Stimulated activated naive CD8-positive, alpha-beta T cell treated with anti-CD3 and anti-CD28 coated beads, Interleukin-15, Interleukin-2, amounts not matched to agents 100 ng/mL and 50 ng/mL, for 24 hours (primary cell): ENCODE measurements around the gene KIF5B.
"Not testable (repeated sequence)": the region's sequence is repeated elsewhere in the genome, so short reads cannot be mapped to it uniquely, and the experiment has no call there.

Experiments
- H3K27ac Mint-ChIP-seq: one replicate; pipeline ENCODE4 v1.8.0; 2021; ENCODE audit warnings: mild to moderate bottlenecking, mixed read lengths
- H3K27me3 Mint-ChIP-seq: one replicate; pipeline ENCODE4 v1.8.0; 2021; ENCODE audit warnings: mixed read lengths
- H3K36me3 Mint-ChIP-seq: one replicate; pipeline ENCODE4 v1.8.0; 2021; ENCODE audit warnings: low read depth, mixed read lengths
- H3K4me1 Mint-ChIP-seq: one replicate; pipeline ENCODE4 v1.8.0; 2021; ENCODE audit warnings: low read depth, mixed read lengths
- H3K4me3 Mint-ChIP-seq: one replicate; pipeline ENCODE4 v1.8.0; 2021; ENCODE audit warnings: mild to moderate bottlenecking, mixed read lengths
- H3K9me3 Mint-ChIP-seq: one replicate; pipeline ENCODE4 v1.8.0; 2021; ENCODE audit warnings: mixed read lengths

KIF5B gene

GRCh38 chr10:32072025-32072800 lies 16.0 kb upstream of the KIF5B start:
- H3K4me3 Mint-ChIP-seq: no peak overlapping the region
- no peaks in the 10 kb centered on the region for H3K9me3 Mint-ChIP-seq
- no peaks in the 10 kb centered on the region for H3K4me1 Mint-ChIP-seq
- no peaks in the 10 kb centered on the region for H3K36me3 Mint-ChIP-seq
- H3K27me3 Mint-ChIP-seq: no peaks in the 10 kb centered on the region
- H3K27ac Mint-ChIP-seq: no peak overlapping the region

- Mint-ChIP-seq H3K27ac (no peak overlapping the region), H3K27me3 (no peaks in the 10 kb centered on the region), H3K4me3 (no peak overlapping the region), H3K9me3 (no peaks in the 10 kb centered on the region), H3K4me1 (no peaks in the 10 kb centered on the region), H3K36me3 (no peaks in the 10 kb centered on the region)
Observed at GRCh38 chr10:32070645-32071044, 14.4 kb upstream of the KIF5B start.

GRCh38 chr10:32068569-32068968 lies 12.3 kb upstream of the KIF5B start:
- Mint-ChIP-seq H3K27me3 (no peaks in the 10 kb centered on the region), H3K27ac (no peak overlapping the region), H3K9me3 (no peaks in the 10 kb centered on the region), H3K36me3 (no peaks in the 10 kb centered on the region), H3K4me1 (no peaks in the 10 kb centered on the region), H3K4me3 (no peak overlapping the region)

GRCh38 chr10:32067931-32068330 lies 11.7 kb upstream of the KIF5B start:
- not testable (repeated sequence) for H3K4me3 Mint-ChIP-seq, H3K27me3 Mint-ChIP-seq, H3K27ac Mint-ChIP-seq, H3K4me1 Mint-ChIP-seq, H3K9me3 Mint-ChIP-seq, H3K36me3 Mint-ChIP-seq

GRCh38 chr10:32065856-32066255 lies 9.6 kb upstream of the KIF5B start:
- Mint-ChIP-seq H3K4me3 (no peak overlapping the region), H3K27ac (no peak overlapping the region), H3K27me3 (no peaks in the 10 kb centered on the region), H3K36me3 (no peaks in the 10 kb centered on the region), H3K4me1 (no peaks in the 10 kb centered on the region), H3K9me3 (no peaks in the 10 kb centered on the region)

- no peaks in the 10 kb centered on the region for H3K9me3 Mint-ChIP-seq
- no peak overlapping the region for H3K4me3 Mint-ChIP-seq
- no peaks in the 10 kb centered on the region for H3K27me3 Mint-ChIP-seq
- no peak overlapping the region for H3K27ac Mint-ChIP-seq
- peaks cover 11% of the 10 kb centered on the region for H3K4me1 Mint-ChIP-seq
- no peaks in the 10 kb centered on the region for H3K36me3 Mint-ChIP-seq
Observed at GRCh38 chr10:32061440-32061839, 5.2 kb upstream of the KIF5B start.

GRCh38 chr10:32060347-32060746 lies 4.1 kb upstream of the KIF5B start:
- Mint-ChIP-seq H3K4me3 (no peak overlapping the region), H3K27ac (no peak overlapping the region), H3K4me1 (peaks cover 12% of the 10 kb centered on the region), H3K27me3 (no peaks in the 10 kb centered on the region), H3K9me3 (no peaks in the 10 kb centered on the region), H3K36me3 (no peaks in the 10 kb centered on the region)

GRCh38 chr10:32059472-32059871 lies 3.2 kb upstream of the KIF5B start:
- Mint-ChIP-seq H3K27ac (no peak overlapping the region), H3K4me3 (no peak overlapping the region), H3K4me1 (peaks cover 16% of the 10 kb centered on the region), H3K9me3 (no peaks in the 10 kb centered on the region), H3K27me3 (no peaks in the 10 kb centered on the region), H3K36me3 (peaks cover 4% of the 10 kb centered on the region)

- H3K4me1 Mint-ChIP-seq: peaks cover 40% of the 10 kb centered on the region
- H3K27me3 Mint-ChIP-seq: no peaks in the 10 kb centered on the region
- peaks cover 15% of the 10 kb centered on the region for H3K36me3 Mint-ChIP-seq
- H3K4me3 Mint-ChIP-seq: peak overlapping the region; percentile 98
- peak overlapping the region; percentile 93 for H3K27ac Mint-ChIP-seq
- no peaks in the 10 kb centered on the region for H3K9me3 Mint-ChIP-seq
Observed at GRCh38 chr10:32057036-32057372, 779 bp upstream of the KIF5B start.

- peaks cover 54% of the 10 kb centered on the region for H3K4me1 Mint-ChIP-seq
- peaks cover 18% of the 10 kb centered on the region for H3K36me3 Mint-ChIP-seq
- H3K27ac Mint-ChIP-seq: peak overlapping the region; percentile 93
- no peaks in the 10 kb centered on the region for H3K27me3 Mint-ChIP-seq
- peak overlapping the region; percentile 98 for H3K4me3 Mint-ChIP-seq
- no peaks in the 10 kb centered on the region for H3K9me3 Mint-ChIP-seq
Observed at GRCh38 chr10:32055478-32056135, 618 bp downstream of the KIF5B start.

- H3K9me3 Mint-ChIP-seq: no peaks in the 10 kb centered on the region
- peaks cover 31% of the 10 kb centered on the region for H3K36me3 Mint-ChIP-seq
- H3K4me1 Mint-ChIP-seq: peaks cover 69% of the 10 kb centered on the region
- peak overlapping the region; percentile 98 for H3K4me3 Mint-ChIP-seq
- no peaks in the 10 kb centered on the region for H3K27me3 Mint-ChIP-seq
- H3K27ac Mint-ChIP-seq: peak overlapping the region; percentile 57
Observed at GRCh38 chr10:32054094-32054493, 2.1 kb downstream of the KIF5B start.

- not testable (repeated sequence) for H3K27me3 Mint-ChIP-seq, H3K27ac Mint-ChIP-seq, H3K9me3 Mint-ChIP-seq
- H3K36me3 Mint-ChIP-seq: peaks cover 35% of the 10 kb centered on the region
- peaks cover 72% of the 10 kb centered on the region for H3K4me1 Mint-ChIP-seq
- peak overlapping the region; percentile 98 for H3K4me3 Mint-ChIP-seq
Observed at GRCh38 chr10:32053392-32053791, 2.8 kb downstream of the KIF5B start.

- peaks cover 77% of the 10 kb centered on the region for H3K4me1 Mint-ChIP-seq
- H3K27ac Mint-ChIP-seq: no peak overlapping the region
- peaks cover 46% of the 10 kb centered on the region for H3K36me3 Mint-ChIP-seq
Observed at GRCh38 chr10:32051926-32052325, 4.3 kb downstream of the KIF5B start.

GRCh38 chr10:32050177-32050576 lies 6.0 kb downstream of the KIF5B start:
- Mint-ChIP-seq H3K9me3 (no peaks in the 10 kb centered on the region), H3K27ac (peak overlapping the region; percentile 13), H3K27me3 (no peaks in the 10 kb centered on the region), H3K36me3 (peaks cover 64% of the 10 kb centered on the region), H3K4me1 (peaks cover 87% of the 10 kb centered on the region), H3K4me3 (no peak overlapping the region)

More at GRCh38 chr10:32051926-32052325, 4.3 kb downstream of the KIF5B start:
- Mint-ChIP-seq H3K27me3 (no peaks in the 10 kb centered on the region), H3K9me3 (no peaks in the 10 kb centered on the region), H3K4me3 (peak overlapping the region; percentile 98)

GRCh38 chr10:32049113-32049512 lies 7.1 kb downstream of the KIF5B start:
- peak overlapping the region; percentile 27 for H3K27ac Mint-ChIP-seq
- no peaks in the 10 kb centered on the region for H3K27me3 Mint-ChIP-seq
- no peak overlapping the region for H3K4me3 Mint-ChIP-seq
- no peaks in the 10 kb centered on the region for H3K9me3 Mint-ChIP-seq
- H3K36me3 Mint-ChIP-seq: peaks cover 68% of the 10 kb centered on the region
- peaks cover 90% of the 10 kb centered on the region for H3K4me1 Mint-ChIP-seq

- Mint-ChIP-seq H3K27ac (no peak overlapping the region), H3K27me3 (no peaks in the 10 kb centered on the region), H3K4me3 (no peak overlapping the region), H3K4me1 (peaks cover 90% of the 10 kb centered on the region), H3K9me3 (no peaks in the 10 kb centered on the region), H3K36me3 (peaks cover 70% of the 10 kb centered on the region)
Observed at GRCh38 chr10:32048282-32048681, 7.9 kb downstream of the KIF5B start.
